AG04450 (cell line): ENCODE results near the gene COL26A1. TPM values are rescaled to one million over a fixed set of nuclear protein-coding genes. Genes with fewer than 3 reads are reported as not detected.
A peak's percentile ranks its signal among the peaks of the same experiment; 100 is the strongest.

ENCODE experiments used
- CTCF ChIA-PET: fragments of 300-600, 350-600 bp; formaldehyde crosslinking; extraction: SDS; loops from one replicate; lab custom pipeline; 2022; ENCODE audit warnings: antibody characterized with exemption, inconsistent platforms; lab: Charles Lee
- POLR2A ChIA-PET: fragments of 350-600 bp; formaldehyde crosslinking; extraction: SDS; loops from one replicate; lab custom pipeline; 2021; ENCODE audit warnings: antibody characterized with exemption, inconsistent platforms; lab: Yijun Ruan, JAX
- DNase-seq: peaks from one replicate; pipeline ENCODE4 v3.0.0-alpha.2; 2011; ENCODE audit warnings: low read depth, low spot score
- H3K27ac ChIP-seq: one replicate; pipeline ENCODE4 v1.5.1; 2012; ENCODE audit warnings: low read depth, low read length, control low read depth
- H3K27me3 ChIP-seq: one replicate; pipeline ENCODE4 v1.6.0; 2012; ENCODE audit warnings: low read length; ENCODE audit not compliant: control insufficient read depth, insufficient read depth
- H3K4me3 ChIP-seq: 2 replicates; pipeline ENCODE4 v1.5.1; 2011; ENCODE audit warnings: mild to moderate bottlenecking, low read depth, low read length, control low read depth
- H3K9me3 ChIP-seq: 2 replicates; pipeline ENCODE4 v1.5.1; 2012; ENCODE audit warnings: low read length; ENCODE audit not compliant: control insufficient read depth, insufficient read depth
- CTCF ChIP-seq: IDR thresholded peaks from 2 replicates; pipeline ENCODE4 v1.5.1; 2011; ENCODE audit warnings: low read depth, low read length, control low read depth, inconsistent platforms
- polyA plus RNA-seq: library from polyadenylated mRNA; depleted of rRNA; stranded (reverse); fragments of >200 nt; gene quantifications from 2 replicates; pipeline ENCODE4 v1.2.3, GENCODE V29; 2011

Gene COL26A1
- polyA plus RNA-seq, 1 experiment = 0.06 TPM

DNA sequence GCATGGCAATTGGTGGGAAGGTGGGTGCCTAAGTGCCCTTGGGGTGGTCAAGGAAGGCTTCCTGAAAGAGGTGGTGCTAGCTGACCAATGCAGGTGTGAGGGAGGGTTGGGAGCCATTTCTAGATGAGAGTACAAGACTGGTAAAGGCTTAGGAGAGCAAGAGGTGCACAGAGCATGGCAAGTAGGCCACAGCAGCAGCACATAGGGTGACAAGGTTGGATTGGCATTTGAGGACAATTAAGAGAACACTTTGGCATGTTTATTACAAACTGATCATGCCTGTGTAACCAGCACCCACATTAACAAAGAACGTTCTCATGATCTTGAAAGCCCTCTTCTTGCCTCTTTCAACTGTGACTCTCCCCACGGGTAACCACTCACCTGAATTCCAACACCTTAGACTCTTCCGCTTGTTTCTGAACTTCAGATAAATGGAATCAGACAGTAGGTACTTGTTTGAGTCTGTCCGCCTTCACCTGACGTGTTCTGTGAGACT lies 158.8 kb downstream of the COL26A1 start:
- DNase-seq = no peak
- TF ChIP-seq CTCF = no peak
- CTCF ChIA-PET = interaction anchor here (1.2 kb wide), 1 partner anchor 17 kb away, joined by 3 read pairs; no protein-coding TSS in a partner anchor

GRCh38 chr7:101522021-101522420 lies 159.3 kb downstream of the COL26A1 start:
- H3K9me3 ChIP-seq = peaks cover 7% of the 10 kb centered on the region; the same call in 1 of the 2 replicates
- ChIA-PET CTCF (interaction anchor here (1.2 kb wide), 1 partner anchor 16 kb away, joined by 3 read pairs; no protein-coding TSS in a partner anchor), POLR2A (no interaction called here)
- TF ChIP-seq CTCF = no peak
- no peak overlapping the region for H3K4me3 ChIP-seq
- no peak overlapping the region for H3K27ac ChIP-seq
- DNase-seq = no peak
- peaks cover 2% of the 10 kb centered on the region for H3K27me3 ChIP-seq

More for the DNA sequence above, 158.8 kb downstream of the COL26A1 start:
- no peak overlapping the region for H3K27ac ChIP-seq
- no peak overlapping the region for H3K4me3 ChIP-seq
- peaks cover 2% of the 10 kb centered on the region for H3K27me3 ChIP-seq
- H3K9me3 ChIP-seq = peaks cover 7% of the 10 kb centered on the region; the same call in 1 of the 2 replicates
- POLR2A ChIA-PET = no interaction called here

DNA sequence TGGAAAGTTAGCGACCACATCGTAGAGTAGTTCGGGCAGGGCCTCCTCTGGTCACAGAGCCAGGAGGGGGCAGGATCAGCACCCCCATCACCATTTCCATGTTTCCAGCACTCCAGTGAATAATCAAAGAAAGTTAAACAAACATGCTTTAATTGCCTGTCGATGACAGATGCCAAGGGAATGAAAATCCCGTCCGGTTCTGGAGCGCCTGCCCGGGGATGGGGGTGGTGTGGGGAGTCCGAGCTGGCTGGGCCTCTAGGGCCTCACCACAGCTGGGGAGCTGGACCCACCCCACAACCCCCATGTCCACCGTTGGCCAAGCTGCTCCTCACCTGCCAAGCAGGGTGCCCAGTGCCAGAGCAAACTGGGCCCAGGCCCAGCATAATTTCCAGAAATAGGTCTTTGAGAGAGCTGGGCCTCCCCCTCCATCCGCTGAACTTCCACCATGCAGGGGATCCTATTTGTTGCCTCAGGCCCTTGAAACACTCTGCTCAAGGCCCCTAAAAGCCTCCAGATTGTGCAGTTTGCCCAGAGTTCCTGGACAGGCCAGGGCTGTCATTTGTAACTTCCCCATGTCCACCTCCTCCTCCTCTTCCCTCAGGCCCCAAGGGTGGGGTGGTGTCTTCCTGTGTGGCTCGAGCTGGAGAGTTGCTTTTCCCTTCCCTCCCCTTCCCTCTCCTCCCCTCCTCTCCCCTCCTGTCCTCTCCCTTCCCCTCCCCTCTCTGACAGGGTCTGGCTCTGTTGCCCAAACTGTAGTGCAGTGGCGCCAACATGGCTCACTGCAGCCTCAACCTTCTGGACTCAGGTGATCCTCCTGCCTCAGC lies 165.4 kb downstream of the COL26A1 start:
- CTCF ChIA-PET = interaction anchor here (0.8 to 1.2 kb wide), 2 partner anchors 10 to 164 kb away, joined by 4 to 5 read pairs; no protein-coding TSS in a partner anchor
- H3K4me3 ChIP-seq = no peak overlapping the region
- POLR2A ChIA-PET = interaction anchor here (0.6 to 1.2 kb wide), 2 partner anchors 8 to 220 kb away, joined by 5 to 9 read pairs; no protein-coding TSS in a partner anchor
- TF ChIP-seq CTCF = 0 out of 2 replicates have a peak, but pooled peaks have one; percentile 3
- peaks cover 2% of the 10 kb centered on the region; the same call in 1 of the 2 replicates for H3K9me3 ChIP-seq
- DNase-seq = peak; percentile 24
- H3K27ac ChIP-seq = peak overlapping the region; percentile 61
- no peaks in the 10 kb centered on the region for H3K27me3 ChIP-seq

DNA sequence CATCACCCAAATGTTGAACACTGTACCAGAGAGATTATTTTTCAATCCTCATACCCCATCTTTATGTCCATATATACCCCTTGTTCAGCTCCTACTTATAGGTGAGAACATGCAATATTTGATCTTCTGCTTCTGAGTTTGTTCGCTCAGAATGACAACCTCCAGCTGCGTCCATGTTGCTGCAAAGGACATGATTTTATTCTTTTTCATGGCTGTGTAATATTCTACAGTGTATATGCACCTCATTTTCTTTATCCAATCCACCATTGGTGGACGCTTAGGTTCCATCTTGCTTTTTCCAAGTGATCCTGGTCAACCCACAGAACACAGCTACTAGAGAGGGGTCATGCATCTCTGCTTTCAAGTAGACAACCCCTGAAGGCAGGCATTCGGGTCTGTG lies 166.9 kb downstream of the COL26A1 start:
- H3K9me3 ChIP-seq = no peaks in the 10 kb centered on the region; the same call in 1 of the 2 replicates
- H3K27me3 ChIP-seq = no peaks in the 10 kb centered on the region
- no peak for TF ChIP-seq CTCF
- ChIA-PET POLR2A (no interaction called here), CTCF (interaction anchor here (1.0 kb wide), 1 partner anchor 14 kb away, joined by 5 read pairs; no protein-coding TSS in a partner anchor)
- H3K27ac ChIP-seq = no peak overlapping the region
- no peak for DNase-seq
- H3K4me3 ChIP-seq = no peak overlapping the region
